Gastrocnemius medialis (tissue), 4 donors: ENCODE results near the gene ATP1A3. TPM values are rescaled to one million over a fixed set of nuclear protein-coding genes. Genes with fewer than 3 reads are reported as not detected.

Source experiments
- ATAC-seq, 2 donors: fragments of 150-250 bp; one replicate each; pipeline ENCODE4 v1.9.1; 2016
- DNase-seq, 2 donors: peaks; one replicate each; pipeline ENCODE4 v3.0.0-alpha.2; 2019
- H3K27ac ChIP-seq, 4 donors: fragments of 200-600 bp; sonication (generic); 1 replicate in 1 of 4; 2 replicates in 3 of 4; pipeline ENCODE4 v1.5.1; 2016 to 2018; ENCODE audit warnings: mild to moderate bottlenecking in 2 of 4, moderate library complexity in 1 of 4
- H3K27me3 ChIP-seq, 3 donors: fragments of 200-600 bp; sonication (generic) in 2 of 3; 1 replicate in 1 of 3; 2 replicates in 2 of 3; pipeline versions ENCODE4 v1.5.1 to v1.6.0; 2016 to 2019; ENCODE audit warnings: mild to moderate bottlenecking in 1 of 3, moderate library complexity in 1 of 3
- H3K36me3 ChIP-seq, 2 donors: fragments of 200-600 bp; sonication (generic) in 1 of 2; one replicate each; pipeline ENCODE4 v1.5.1; 2017 to 2018
- H3K4me1 ChIP-seq, 2 donors: fragments of 200-600 bp; sonication (generic) in 1 of 2; one replicate each; pipeline ENCODE4 v1.5.1; 2016 to 2017; ENCODE audit warnings: mild to moderate bottlenecking in 2 of 2
- H3K4me3 ChIP-seq, 4 donors: fragments of 200-600 bp; sonication (generic) in 3 of 4; 1 replicate in 1 of 4; 2 replicates in 3 of 4; pipeline ENCODE4 v1.5.1; 2016 to 2019; ENCODE audit warnings: mild to moderate bottlenecking in 2 of 4
- H3K9me3 ChIP-seq, 3 donors: fragments of 200-600 bp; sonication (generic) in 2 of 3; 1 replicate in 1 of 3; 2 replicates in 2 of 3; pipeline ENCODE4 v1.5.1; 2016 to 2019
- CTCF ChIP-seq, 5 experiments: fragments of 450-650 bp in 3 of 5; fragments of 200-600 bp in 2 of 5; sonication (generic) in 2 of 5; IDR thresholded peaks in 4 of 5; conservative IDR thresholded peaks in 1 of 5; 1 replicate in 4 of 5; 2 replicates in 1 of 5; pipeline ENCODE4 v1.5.1; 2016 to 2019; ENCODE audit warnings: antibody characterized with exemption in 5 of 5, mild to moderate bottlenecking in 3 of 5, moderate library complexity in 3 of 5
- POLR2A ChIP-seq, 2 donors: fragments of 450-650 bp; IDR thresholded peaks; one replicate each; pipeline ENCODE4 v1.6.1; 2017; ENCODE audit warnings: antibody characterized with exemption in 2 of 2, mild to moderate bottlenecking in 2 of 2, moderate library complexity in 2 of 2
- in situ Hi-C, 4 donors: fragments of 200-750 bp; cut with MboI; loops; one replicate each; pipeline versions ENCODE4 v1.15.0 to v1.8.0; 2017; ENCODE audit warnings: low sequenced_read_pairs in 4 of 4
- intact Hi-C: fragments of 100-400 bp; cut with DNase I; formaldehyde crosslinking; loops from one replicate; pipeline ENCODE4 v1.15.1; 2023; ENCODE audit warnings: low total_unique reads
- total RNA-seq, 4 donors: library from RNA; depleted of rRNA; stranded (reverse); fragments of >200 nt; gene quantifications; one replicate each; pipeline versions ENCODE4 v1.1.0 to v1.2.3, GENCODE V29; 2016

ATP1A3 gene
- total RNA-seq, 4 donors from 2014 or later, result not detected

GRCh38 chr19:41924151-41925145 lies 69.6 kb downstream of the ATP1A3 start:
- peaks cover 81 to 91% (median 86%) of the 10 kb centered on the region in 3 donors for H3K27me3 ChIP-seq
- no peak for TF ChIP-seq POLR2A (IDR thresholded peaks at IDR 0.05)
- TF ChIP-seq CTCF (IDR thresholded peaks at IDR 0.05 in 4 of 5, conservative IDR thresholded peaks at IDR 0.05 in 1 of 5), result no peak
- in situ Hi-C loops, result no loop called here
- H3K4me3 ChIP-seq, result no peak overlapping the region
- DNase-seq, result no peak
- no peak overlapping the region for H3K27ac ChIP-seq
- intact Hi-C loops, result no loop called here
- peaks cover 0 to 9% of the 10 kb centered on the region in 2 donors for H3K4me1 ChIP-seq
- no peaks in the 10 kb centered on the region for H3K9me3 ChIP-seq
- H3K36me3 ChIP-seq, result no peaks in the 10 kb centered on the region
- ATAC-seq, result no peak

- intact Hi-C loops, result no loop called here
- ATAC-seq, result no peak
- TF ChIP-seq CTCF (IDR thresholded peaks at IDR 0.05 in 4 of 5, conservative IDR thresholded peaks at IDR 0.05 in 1 of 5) (no peak), POLR2A (IDR thresholded peaks at IDR 0.05) (no peak)
- Histone ChIP-seq H3K36me3 (no peaks in the 10 kb centered on the region), H3K27me3 (peaks cover 81 to 91% (median 88%) of the 10 kb centered on the region in 3 donors), H3K4me1 (peaks cover 0 to 4% of the 10 kb centered on the region in 2 donors), H3K27ac (no peak overlapping the region), H3K4me3 (no peak overlapping the region), H3K9me3 (no peaks in the 10 kb centered on the region)
- no peak for DNase-seq
- in situ Hi-C loops, result no loop called here
These were observed 70.8 kb downstream of the ATP1A3 start for GRCh38 chr19:41923045-41923788.

GRCh38 chr19:41922585-41922984 lies 71.4 kb downstream of the ATP1A3 start:
- TF ChIP-seq POLR2A (IDR thresholded peaks at IDR 0.05) (no peak), CTCF (IDR thresholded peaks at IDR 0.05 in 4 of 5, conservative IDR thresholded peaks at IDR 0.05 in 1 of 5) (no peak)
- intact Hi-C loops (no loop called here), in situ Hi-C loops (no loop called here)
- no peaks in the 10 kb centered on the region for H3K4me1 ChIP-seq
- ATAC-seq (no peak), DNase-seq (no peak)
- no peaks in the 10 kb centered on the region for H3K9me3 ChIP-seq
- no peak overlapping the region for H3K27ac ChIP-seq
- peaks cover 82 to 91% (median 88%) of the 10 kb centered on the region in 3 donors for H3K27me3 ChIP-seq
- no peak overlapping the region for H3K4me3 ChIP-seq
- H3K36me3 ChIP-seq, result no peaks in the 10 kb centered on the region

- Histone ChIP-seq H3K27me3 (peaks cover 81 to 91% (median 88%) of the 10 kb centered on the region in 3 donors), H3K36me3 (no peaks in the 10 kb centered on the region), H3K4me1 (no peaks in the 10 kb centered on the region), H3K9me3 (no peaks in the 10 kb centered on the region), H3K27ac (no peak overlapping the region), H3K4me3 (no peak overlapping the region)
- no peak for DNase-seq
- ATAC-seq, result no peak
- intact Hi-C loops (no loop called here), in situ Hi-C loops (no loop called here)
- no peak for TF ChIP-seq POLR2A (IDR thresholded peaks at IDR 0.05)
- no peak for TF ChIP-seq CTCF (IDR thresholded peaks at IDR 0.05 in 4 of 5, conservative IDR thresholded peaks at IDR 0.05 in 1 of 5)
These were observed 72.2 kb downstream of the ATP1A3 start for GRCh38 chr19:41921577-41922576.
